HG02943 (cell line): ENCODE results near the gene SLITRK2.

Experiments
- ATAC-seq: cut with Tn5 transposase; IDR thresholded peaks from one replicate; pipeline ENCODE4 v1.9.1; 2021; ENCODE audit warnings: mild to moderate bottlenecking, low read depth, moderate library complexity; ENCODE audit not compliant: unreplicated experiment

The SLITRK2 gene

GRCh38 chrX:145848448-145848847 is 30.8 kb downstream of the SLITRK2 start:
- ATAC-seq = no peak

DNA sequence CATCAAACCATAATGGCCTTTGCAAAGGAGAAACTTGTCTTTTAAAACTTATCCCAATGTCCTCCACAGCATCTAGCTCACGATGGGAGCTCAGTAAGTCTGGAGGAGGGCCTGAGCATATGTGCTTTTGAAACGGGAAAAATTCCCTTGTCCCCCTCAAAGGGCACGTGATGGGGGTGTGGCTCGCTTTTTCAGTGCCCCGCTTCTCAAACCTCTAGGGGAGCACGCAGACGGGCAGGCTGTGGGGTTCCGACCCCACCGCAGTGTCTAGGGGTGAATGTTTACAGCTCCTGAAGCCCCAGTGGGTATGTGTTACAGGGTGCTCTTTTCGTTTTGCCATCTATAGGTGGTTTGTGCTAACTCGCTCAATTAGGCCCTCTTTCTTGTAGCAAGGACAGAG is 31.2 kb downstream of the SLITRK2 start:
- no peak for ATAC-seq

- ATAC-seq = no peak
These were observed 35.6 kb downstream of the SLITRK2 start for GRCh38 chrX:145853181-145853580.

GRCh38 chrX:145856181-145856580 is 38.6 kb downstream of the SLITRK2 start:
- ATAC-seq = no peak

DNA sequence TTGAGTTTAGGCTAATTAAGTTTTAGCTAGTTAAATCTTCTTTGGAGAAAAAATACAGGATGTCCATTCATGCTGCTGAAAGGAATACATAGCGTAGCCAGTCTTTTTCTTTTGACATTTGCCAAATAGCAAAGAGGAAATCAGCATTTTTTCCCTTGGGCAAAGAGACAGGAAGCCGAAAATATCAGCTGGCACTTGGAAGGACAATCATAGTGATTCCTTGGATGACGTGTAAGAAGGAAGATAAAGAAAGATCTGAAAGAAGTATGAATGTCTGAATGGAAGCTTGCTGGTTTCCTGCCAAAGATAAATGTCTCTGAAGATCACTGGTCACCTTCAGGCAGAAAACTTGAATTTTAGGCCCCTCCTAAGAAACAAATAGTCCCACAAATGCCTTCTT is 44.2 kb downstream of the SLITRK2 start:
- ATAC-seq = no peak

- ATAC-seq = no peak
These were observed 47.5 kb downstream of the SLITRK2 start for GRCh38 chrX:145865082-145865481.
